GM19467 (cell line): ENCODE results near the gene DDA1.

Experiments
- ATAC-seq: cut with Tn5 transposase; IDR thresholded peaks from one replicate; pipeline ENCODE4 v1.9.1; 2021; ENCODE audit warnings: mild to moderate bottlenecking, moderate library complexity; ENCODE audit not compliant: unreplicated experiment

DDA1 gene

DNA sequence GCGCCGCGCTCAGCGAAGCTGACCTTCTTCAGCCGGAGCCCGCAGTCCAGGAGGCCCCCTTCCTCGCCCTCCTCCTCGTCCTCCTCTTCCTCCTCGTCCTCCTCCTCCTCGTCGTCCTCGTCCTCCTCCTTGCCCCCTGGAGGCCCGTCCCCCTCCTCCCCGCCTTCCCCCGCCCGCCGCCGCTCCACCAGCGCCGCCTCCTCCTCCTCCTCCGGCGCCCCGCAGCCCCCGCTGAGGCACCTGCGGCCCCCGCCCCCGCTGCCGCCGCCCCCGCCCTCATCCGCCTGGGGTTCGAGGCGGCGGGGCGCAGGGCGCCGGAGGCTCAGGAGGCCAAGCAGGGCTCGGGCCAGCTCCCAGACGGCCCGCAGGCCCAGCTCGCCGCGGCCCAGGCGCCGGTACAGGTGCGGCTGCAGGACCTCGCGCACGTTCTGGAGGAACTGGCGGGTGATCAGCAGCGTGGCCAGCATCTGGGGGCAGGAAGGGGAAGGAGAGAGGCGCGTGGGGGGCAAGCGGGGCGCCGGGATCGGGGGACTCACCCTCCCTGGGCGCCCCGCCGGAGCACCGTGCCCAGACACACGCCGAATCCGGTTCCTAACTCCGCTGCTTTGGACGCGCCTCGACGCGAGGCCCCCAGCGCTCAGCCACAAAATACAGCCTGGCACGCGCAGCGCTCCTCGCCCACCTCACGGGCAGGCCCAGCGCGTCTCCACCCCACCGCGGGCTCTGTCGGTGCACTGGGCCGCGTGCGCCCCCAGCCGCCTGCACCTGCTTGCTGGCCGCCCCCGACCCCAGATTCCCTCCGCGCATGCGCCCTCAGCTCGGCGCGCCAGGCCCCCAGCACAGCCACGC lies 19.4 kb downstream of the DDA1 start:
- ATAC-seq: no peak

DNA sequence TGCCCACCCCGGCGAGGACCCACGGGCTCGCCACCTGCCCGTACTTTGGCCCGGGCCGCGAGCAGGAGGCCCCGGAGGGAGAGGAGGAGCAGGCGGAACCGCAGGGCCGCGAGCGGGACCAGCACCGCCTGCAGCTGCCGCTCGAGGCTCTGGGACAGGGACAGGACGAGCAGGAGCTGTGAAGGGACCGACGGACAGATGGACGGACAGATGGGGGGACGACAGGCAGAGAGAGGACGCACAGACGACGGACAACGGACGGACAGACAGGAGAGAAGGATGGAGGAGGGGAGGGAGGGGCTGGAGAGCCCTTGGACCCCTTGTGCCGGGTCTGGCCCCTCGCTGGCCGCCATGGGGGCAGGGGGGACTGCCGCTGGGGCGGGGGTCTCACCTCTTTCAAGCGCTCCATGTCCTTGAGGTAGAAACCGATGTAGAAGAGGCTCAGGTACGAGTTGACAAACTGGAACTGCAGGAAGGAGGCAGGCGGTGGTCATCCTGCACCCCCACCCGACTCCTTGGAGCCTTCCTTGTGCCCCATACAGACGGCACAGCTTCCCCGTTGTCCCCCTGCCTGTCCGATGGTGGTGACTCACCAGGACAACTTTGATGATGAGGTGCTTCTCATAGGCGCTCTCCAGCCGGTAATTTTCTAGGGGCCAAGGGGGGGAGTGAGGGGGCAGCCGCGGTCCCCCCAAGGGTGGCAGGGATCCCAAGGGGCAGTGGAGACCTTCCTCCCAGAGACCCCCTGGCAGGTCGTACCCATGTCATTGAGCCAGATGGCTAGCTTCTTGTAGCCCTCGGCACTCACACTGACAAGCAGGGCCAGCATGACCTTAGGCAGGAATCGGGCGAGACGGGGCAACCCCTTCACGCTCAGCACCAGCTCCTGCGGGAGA lies 20.3 kb downstream of the DDA1 start:
- no peak for ATAC-seq

DNA sequence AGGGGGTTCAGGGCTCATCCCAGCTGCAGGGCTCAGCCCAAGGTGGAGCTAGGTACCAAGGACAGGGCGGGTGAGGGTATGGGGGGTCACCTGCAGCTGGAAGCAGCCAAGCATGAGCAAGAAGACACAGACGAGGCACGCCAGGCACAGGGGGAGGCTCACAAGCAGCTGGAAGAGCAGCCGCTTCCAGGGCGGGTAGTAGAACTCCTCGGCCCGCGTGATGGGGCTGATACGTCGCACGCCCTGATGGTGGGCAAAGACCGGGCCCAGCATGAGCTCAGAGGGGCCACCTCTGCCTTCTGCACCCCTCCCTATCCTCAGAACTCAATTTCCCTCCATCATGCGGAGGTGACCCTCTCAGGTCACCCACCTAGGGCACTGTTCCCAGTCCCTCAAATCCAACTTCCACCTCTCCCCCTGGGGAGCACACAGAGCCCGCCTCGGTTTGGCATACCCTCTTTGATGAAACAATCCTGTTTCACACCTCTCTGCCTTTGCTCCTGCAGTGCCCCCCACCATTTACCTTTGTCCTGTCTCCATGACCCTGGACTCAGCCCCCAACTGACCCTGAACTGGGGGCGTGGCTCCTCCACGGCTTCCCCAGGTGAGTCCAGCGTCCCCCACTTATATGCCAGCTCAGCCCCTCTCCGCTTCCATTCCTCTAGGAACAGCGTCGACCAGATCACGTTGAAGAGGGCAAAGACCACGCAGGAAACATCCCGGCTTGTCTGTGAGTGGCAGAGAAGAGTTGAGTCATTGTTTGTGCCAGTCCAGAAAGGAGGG lies 21.1 kb downstream of the DDA1 start:
- no peak for ATAC-seq

DNA sequence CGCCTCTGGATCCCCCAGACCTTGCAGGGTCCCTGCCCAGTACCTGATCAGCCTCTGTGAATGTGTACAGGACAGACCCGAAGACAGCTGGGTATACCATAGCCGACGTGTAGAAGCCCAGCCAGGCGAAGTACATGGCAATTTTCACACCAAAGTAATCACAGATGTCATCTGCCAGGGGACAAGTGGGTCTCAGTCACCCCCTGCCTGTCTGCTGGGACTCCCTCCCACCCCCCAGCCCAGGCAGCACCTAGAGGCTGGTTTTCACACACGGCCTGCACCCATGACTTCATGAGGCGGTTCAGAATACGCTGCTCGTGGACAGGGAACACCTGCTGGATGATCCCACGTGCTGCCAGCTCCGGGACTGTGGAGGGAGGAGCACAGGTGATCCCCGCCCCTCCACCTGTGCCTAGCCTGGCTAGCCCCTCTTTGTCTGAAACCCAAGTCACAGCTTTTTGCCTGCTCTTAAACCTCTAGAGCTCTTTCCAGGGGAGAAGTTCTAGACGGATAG lies 21.7 kb downstream of the DDA1 start:
- no peak for ATAC-seq

DNA sequence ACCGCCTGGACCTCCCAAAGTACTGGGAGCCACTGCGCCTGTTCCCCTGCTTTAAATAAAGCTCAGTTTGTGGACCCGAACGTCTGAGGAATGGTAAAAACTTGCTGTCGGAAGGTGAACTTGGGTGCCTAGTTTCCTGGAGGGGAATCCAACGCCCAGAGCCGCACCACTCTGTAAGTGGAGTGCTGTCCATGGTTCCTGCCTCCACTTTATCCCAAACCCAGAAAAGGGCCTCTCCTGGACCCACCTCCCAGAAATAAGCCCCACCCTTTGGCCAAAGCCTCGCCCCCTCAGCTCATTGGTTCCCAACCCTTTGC lies 23.0 kb downstream of the DDA1 start:
- no peak for ATAC-seq

DNA sequence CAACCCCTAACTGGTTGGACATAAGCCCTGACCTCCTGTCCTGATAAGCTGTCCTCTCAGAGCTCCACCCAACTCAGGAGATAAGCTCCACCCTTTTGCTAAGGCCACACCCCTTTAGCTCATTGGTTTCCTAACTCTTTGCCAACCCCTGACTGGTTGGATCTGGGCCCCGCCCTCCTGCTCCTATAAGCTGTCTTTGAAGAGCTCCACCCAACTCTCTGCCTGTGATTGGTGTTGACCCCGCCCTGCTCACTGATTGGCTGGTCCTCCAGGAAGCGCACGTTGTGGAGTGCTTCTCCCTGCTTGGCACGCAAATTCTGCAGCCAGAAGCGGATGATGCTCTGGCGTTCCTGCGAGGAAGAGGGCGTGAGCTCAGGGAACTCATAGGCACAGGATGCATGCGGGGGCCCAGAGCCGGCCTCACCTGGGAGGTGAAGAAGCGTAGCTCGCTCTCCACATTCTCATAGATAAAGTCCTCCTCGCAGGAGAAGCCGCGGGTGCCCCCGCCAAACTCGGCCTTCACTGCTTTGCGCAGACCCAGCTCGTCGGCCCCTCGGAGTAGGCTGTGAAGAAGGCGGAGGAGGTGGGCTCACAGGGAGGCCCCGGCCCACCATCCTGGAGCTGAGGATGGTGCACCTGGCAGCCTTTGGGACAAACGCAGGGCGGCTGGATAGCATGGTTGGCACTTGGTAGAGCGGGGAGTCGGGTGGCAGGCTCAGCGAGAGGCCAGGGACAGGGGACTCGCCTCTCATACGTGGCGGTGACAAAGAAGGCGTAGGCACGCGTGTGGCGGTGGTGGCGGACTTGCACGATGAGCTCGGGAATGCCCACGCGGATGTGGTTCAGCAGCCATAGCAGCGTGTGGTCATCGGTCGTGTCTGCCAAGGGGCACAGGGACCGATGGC lies 23.6 kb downstream of the DDA1 start:
- no peak for ATAC-seq

DNA sequence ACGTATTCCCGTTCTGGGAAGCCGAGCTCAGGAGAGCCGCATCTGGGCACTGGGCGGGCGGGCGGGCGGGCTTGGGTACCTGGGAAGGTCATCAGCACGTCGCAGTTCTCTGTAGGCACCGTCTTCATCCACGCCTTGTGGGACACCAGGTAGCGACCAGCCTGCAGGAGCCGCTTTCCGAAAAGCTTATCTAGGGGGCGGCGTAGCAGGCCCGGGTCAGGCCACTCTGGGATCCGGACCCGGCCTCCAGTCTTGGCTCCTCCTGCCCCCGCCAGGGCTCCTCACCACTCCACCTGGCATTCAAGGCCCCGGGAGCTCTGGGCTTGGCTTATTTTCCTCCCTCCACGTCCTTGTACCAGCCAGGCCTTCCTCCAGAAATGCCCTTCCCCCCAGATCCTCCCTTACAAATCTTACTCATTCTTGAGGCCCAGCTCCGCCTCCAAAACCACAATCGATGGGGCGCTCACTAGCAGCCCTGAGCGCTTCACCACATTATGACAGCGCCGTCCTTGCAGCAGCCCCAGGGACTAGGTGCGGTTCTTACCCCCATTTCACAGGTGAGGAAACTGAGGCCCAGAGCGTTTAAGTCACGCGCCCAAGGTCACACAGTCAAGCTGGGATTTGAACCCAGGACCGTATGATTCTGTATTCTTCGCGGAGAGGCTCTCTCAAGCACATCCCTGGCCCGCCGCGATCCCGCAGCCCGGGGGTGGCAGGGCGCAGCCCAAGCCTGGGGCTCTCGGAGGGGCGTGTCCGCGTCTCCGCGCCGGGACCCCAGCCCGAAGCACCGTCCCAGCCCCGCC lies 24.4 kb downstream of the DDA1 start:
- ATAC-seq: peak; percentile 3

DNA sequence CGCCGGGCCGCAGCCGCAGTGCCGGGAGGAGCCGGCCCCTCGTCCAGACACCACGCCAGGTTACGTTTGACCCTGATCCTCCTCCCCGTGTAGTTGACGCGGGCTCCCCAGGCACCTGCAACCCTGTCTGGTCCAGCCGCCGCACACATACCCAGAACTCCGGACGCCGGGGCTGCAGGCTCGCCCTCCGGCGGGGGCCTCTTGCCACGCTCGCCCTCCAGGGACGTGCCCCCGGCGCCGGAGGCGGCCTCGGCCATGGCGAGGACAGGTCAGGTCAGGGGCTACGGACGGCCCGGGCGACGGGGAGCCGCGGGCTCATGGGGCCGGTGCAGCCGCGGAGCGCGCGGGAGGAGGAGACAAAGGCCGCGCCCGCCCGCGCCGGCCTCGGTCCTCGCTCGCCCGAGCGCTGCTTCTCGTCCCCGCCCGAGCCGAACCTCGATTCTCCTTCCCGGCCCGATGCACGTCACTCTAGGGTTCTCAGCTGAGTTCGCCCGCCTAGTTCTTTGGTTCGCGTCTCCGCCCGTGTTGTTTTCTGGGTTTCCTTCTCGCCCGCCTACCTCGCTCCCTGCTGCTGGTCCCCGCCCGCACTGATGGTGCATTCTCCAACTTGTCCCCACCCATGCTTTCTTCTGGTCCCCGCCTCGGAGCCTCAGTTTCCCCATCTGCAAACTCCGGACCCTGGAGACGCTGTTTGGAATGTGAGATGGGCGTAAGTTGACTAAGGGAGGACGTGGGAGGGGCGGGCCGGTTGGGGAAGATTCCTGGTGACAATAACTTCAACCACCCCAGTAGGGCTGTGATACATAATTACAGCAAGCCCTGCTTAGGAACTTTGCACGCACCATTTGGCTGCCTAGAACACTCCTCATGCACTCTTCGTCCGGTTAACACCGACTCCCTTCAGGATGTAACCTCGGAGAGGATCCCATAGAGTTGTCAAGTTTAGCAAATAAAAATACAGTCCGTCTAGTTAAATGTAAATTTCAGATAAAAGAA lies 25.3 kb downstream of the DDA1 start, which contains the start of gene ANO8:
Gene ANO8, minus strand, starts transcription at position 442 of the 996 bp plus-strand sequence. Its CDS starts 185 bp downstream, at position 257.
- ATAC-seq: peak; percentile 36

DNA sequence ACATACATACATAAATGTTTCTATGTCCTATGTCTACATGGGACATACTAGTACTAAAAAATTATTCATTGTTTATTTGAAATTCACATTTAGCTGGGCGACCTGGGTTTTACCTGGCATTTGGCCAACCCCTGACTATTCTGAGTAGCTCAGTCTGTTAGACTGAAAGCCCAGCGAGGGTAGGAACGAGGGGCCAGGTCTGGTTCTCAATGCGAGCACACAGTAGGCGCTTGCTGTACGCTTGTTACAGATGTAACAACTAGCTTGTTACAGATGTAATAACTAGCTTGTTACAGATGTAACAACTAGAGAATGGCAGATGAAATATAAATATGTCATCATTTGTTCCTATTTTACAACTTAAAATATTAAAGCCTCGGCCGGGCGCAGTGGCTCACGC lies 26.2 kb downstream of the DDA1 start:
- ATAC-seq: no peak

DNA sequence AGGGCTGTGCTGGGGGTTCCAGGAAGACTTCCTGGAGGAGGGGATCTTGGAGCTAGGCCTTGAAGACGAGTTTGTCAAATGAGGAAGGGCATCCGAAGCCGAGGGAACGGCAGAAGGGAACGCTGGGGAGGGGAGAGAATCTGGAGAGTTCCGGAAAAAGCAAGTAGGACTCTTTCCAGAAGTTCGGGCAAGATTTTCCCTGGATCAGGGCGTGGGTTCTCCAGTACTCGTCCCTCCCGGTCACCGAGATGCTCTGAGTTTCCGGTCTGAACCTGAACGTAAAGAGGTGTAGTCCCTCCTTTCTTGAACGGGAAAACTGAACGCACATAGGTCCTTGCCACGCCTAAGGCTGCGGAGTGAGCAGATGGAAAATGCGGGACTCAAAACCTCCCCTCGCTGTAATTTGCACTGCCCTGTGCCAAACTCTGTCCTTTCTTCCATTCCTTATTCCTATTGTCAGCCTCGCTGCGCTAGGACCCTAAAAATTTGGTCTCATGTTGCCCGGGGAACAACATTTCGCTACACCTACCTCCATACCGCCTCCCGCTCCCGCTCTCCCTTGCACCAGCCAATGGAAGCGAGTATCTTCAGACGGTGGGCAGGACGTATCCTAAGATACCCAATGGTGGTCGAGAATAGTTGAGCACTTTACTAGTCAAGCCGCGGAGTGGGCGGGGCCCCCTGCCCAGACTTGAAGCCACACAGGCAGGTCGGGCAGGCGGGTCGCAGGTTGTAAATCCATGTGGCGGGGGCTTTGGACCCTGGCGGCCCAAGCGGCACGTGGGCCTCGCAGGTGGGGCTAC lies 27.7 kb downstream of the DDA1 start, which contains the start of gene GTPBP3:
Gene GTPBP3, plus strand, starts transcription at position 682 of the 803 bp plus-strand sequence. Its CDS starts 59 bp downstream, at position 741.
- peak; percentile 76 for ATAC-seq

DNA sequence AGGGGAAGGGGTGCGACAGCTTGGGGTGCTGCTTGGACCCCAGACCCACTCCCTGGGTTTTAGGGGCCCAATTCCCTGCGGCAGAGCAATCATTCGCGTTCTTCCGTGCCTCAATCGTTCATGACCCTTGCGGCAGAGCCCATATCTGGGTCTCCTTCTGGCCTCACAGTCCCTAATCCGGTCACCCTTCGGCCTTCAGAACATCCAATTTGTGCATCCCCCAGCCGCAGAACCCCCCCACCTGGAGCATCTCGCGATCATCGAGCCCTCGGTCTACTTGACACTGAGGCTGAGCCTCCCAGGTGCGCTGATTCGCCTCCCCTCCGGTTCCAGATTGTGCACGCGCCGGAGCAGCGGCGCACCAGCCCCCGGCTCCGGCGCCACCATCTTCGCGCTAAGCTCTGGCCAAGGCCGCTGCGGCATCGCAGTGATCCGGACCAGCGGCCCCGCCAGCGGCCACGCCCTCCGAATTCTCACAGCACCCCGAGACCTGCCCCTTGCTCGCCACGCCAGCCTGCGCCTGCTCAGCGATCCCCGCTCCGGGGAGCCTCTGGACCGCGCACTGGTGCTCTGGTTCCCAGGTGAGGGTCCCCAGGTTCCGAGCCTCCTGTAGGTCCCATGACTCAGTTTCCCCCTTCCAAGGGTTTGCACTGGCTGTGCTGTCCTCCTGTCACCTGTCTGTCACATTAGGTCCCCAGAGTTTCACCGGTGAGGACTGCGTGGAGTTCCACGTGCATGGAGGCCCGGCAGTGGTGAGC lies 28.5 kb downstream of the DDA1 start:
- no peak for ATAC-seq

DNA sequence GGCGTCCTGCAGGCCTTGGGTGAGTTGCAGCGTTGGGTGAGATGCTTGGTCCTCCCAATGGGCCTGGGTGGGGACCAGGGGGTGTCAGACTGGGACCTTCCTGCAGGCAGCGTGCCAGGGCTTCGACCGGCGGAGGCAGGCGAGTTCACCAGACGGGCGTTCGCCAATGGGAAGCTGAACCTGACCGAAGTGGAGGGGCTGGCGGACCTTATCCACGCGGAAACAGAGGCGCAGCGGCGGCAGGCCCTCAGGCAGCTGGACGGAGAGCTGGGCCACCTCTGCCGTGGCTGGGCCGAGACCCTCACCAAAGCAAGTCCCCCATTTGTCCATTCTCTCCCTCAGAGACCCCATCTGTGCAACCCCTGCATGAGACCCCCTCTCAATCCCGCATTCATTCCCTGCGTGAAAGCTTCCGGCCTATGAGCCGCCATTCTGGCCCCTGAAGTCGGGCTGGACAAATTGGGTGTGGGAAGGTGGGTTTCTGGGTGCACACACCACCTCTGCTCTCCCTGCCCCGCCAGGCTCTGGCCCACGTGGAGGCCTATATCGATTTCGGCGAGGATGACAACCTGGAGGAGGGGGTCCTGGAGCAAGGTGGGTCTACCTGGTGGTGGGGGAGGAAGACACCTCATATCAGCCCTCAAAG lies 29.2 kb downstream of the DDA1 start:
- ATAC-seq: no peak

DNA sequence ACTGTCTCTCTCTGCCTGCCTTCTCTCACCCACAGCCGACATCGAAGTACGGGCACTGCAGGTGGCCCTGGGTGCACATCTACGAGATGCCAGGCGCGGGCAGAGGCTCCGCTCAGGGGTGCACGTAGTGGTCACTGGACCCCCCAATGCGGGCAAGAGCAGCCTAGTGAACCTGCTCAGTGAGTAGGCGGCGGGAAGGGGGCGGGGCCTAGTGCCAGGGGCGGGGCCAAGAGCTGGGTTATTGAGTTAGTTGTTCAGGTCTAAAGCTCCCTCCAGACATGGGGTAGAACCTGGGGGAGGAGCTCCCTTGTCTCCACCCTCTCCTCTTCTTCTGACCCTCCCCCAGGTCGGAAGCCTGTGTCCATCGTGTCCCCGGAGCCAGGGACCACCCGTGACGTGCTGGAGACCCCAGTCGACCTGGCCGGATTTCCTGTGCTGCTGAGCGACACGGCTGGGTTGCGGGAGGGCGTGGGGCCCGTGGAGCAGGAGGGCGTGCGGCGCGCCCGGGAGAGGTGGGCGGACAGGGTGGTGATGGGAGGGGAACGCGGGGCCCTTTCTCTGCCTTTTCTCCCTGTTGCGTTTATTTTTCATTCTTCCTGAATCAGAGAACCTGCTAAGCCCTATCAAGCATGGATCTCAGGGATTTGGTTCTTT lies 29.9 kb downstream of the DDA1 start:
- ATAC-seq: no peak

DNA sequence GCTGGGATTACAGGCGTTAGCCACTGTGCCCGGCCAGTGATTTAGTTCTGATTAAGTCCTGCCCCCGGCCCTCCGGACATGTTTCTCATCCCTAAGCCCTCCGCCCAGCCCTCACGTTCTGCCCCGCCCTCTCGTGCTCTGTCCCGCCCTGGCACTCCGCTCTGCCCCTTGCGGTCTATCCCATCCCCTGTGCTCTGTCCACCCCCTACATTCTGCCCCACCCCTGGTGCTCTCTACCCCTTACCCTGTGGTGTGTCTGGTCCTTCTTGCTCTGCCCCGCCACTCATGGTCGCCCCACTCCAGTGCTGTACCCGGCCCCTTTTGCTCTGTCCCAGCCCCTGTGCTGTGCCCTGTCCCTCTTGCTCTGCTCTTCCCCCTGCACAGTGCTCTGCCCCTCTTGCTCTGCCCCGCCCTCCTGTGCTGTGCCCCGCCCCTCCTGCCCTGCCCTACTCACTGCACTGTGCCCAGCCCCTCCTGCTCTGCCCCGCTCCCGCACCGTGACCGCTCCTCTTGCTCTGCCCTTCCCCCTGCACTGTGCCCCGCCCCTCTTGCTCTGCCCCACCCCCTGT lies 31.0 kb downstream of the DDA1 start:
- no peak for ATAC-seq

DNA sequence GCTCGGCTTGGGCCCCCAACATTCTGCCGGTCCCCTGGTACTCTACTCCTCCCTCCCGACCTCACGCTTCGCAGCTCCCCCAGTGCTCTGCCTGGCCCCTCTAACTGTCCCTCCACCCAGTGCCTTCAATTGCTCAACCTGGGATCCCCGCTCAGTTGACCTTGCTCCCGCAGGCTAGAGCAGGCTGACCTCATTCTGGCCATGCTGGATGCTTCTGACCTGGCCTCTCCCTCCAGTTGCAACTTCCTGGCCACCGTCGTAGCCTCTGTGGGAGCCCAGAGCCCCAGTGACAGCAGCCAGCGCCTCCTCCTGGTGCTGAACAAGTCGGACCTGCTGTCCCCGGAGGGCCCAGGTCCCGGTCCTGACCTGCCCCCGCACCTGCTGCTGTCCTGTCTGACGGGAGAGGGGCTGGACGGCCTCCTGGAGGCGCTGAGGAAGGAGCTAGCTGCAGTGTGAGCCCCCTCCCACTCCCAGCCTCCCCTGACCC lies 31.6 kb downstream of the DDA1 start:
- no peak for ATAC-seq
